HCT116 (cell line): ENCODE measurements around the gene STAT2. TPM values are rescaled to one million over a fixed set of nuclear protein-coding genes. Genes with fewer than 3 reads are reported as not detected.

Source experiments
- ATAC-seq: fragments of 200-7000 bp; cut with Tn5 transposase; 2 replicates; pipeline ENCODE4 v1.9.1; 2020; ENCODE audit warnings: mild to moderate bottlenecking, moderate library complexity
- BruUV-seq: library from RNA; stranded (reverse); fragments of 400-500 nt; replicated peaks from 2 replicates; lab custom pipeline; 2021; lab: Mats Ljungman, UMichigan
- CTCF ChIA-PET: fragments of 300-600 bp; sonication (Branson Sonifier 250); formaldehyde crosslinking; loops from one replicate; lab custom pipeline; 2021; ENCODE audit warnings: antibody characterized with exemption; lab: Charles Lee
- POLR2A ChIA-PET: fragments of 300-600, 350-600 bp; sonication (Branson Sonifier 250); formaldehyde crosslinking; loops from one replicate; lab custom pipeline; 2021; ENCODE audit warnings: antibody characterized with exemption; lab: Charles Lee
- RAD21 ChIA-PET, 2 experiments: fragments of 300-600 bp; sonication (Branson Sonifier 250); formaldehyde crosslinking; loops; one replicate each; lab custom pipeline; 2023; ENCODE audit warnings: low total read pairs in 2 of 2; ENCODE audit not compliant: uncharacterized antibody in 2 of 2, unreplicated experiment in 2 of 2, low non-redundant PET in 1 of 2; lab: Charles Lee
- DNase-seq: peaks from one replicate; pipeline ENCODE4 v3.0.0-alpha.2; 2010; ENCODE audit warnings: low read depth, low spot score
- H2AFZ ChIP-seq: fragments of 200-600 bp; shearing (Covaris generic), sonication (generic); 2 replicates; pipeline ENCODE4 v1.6.1; 2017; ENCODE audit warnings: low read depth, mixed run types, mixed read lengths, antibody characterized with exemption, low read length; ENCODE audit not compliant: poor library complexity, severe bottlenecking
- H3K27ac ChIP-seq: 2 replicates; pipeline ENCODE4 v1.5.1; 2012; ENCODE audit warnings: low read depth, low read length
- H3K27me3 ChIP-seq: fragments of 200-600 bp; sonication (generic); 2 replicates; pipeline ENCODE4 v1.6.1; 2016; ENCODE audit warnings: mixed run types, low read length, mixed read lengths; ENCODE audit not compliant: insufficient read depth
- H3K36me3 ChIP-seq, 2 experiments: fragments of 200-500 bp in 1 of 2; fragments of 200-600 bp in 1 of 2; sonication (Bioruptor generic) in 1 of 2; sonication (generic) in 1 of 2; 2 replicates each; pipeline versions ENCODE4 v1.5.1 to v1.6.1; 2014 to 2016; ENCODE audit warnings: low read length in 2 of 2, inconsistent platforms in 1 of 2, mixed read lengths in 1 of 2, mixed run types in 1 of 2; ENCODE audit not compliant: insufficient read depth in 2 of 2, control insufficient read depth in 1 of 2
- H3K4me1 ChIP-seq, 2 experiments: fragments of 200-600 bp in 1 of 2; sonication (generic) in 1 of 2; 2 replicates each; pipeline versions ENCODE4 v1.5.1 to v1.6.1; 2012 to 2017; ENCODE audit warnings: low read length in 2 of 2, inconsistent platforms in 1 of 2, mild to moderate bottlenecking in 1 of 2, mixed read lengths in 1 of 2, mixed run types in 1 of 2, moderate library complexity in 1 of 2; ENCODE audit not compliant: insufficient read depth in 2 of 2, control insufficient read depth in 1 of 2
- H3K4me2 ChIP-seq: fragments of 200-600 bp; sonication (generic); 2 replicates; pipeline ENCODE4 v1.6.1; 2017; ENCODE audit warnings: mixed run types, low read length, mixed read lengths
- H3K4me3 ChIP-seq, 2 experiments: fragments of 200-600 bp in 1 of 2; sonication (generic) in 1 of 2; replicated peaks in 1 of 2; 2 replicates each; pipeline ENCODE4 v1.5.1; 2011 to 2016; ENCODE audit warnings: low read length in 2 of 2, control low read depth in 1 of 2, low read depth in 1 of 2, mild to moderate bottlenecking in 1 of 2, mixed read lengths in 1 of 2, mixed run types in 1 of 2
- H3K79me2 ChIP-seq: fragments of 200-600 bp; sonication (generic); 2 replicates; pipeline ENCODE4 v1.6.1; 2017; ENCODE audit warnings: mild to moderate bottlenecking, mixed run types, low read length, moderate library complexity, mixed read lengths; ENCODE audit not compliant: insufficient read depth
- H3K9ac ChIP-seq: fragments of 200-600 bp; sonication (generic); 2 replicates; pipeline ENCODE4 v1.6.1; 2016; ENCODE audit warnings: low read length, mixed read lengths
- H3K9me2 ChIP-seq: fragments of 200-600 bp; sonication (generic), shearing (Covaris generic); 2 replicates; pipeline ENCODE4 v1.6.1; 2017; ENCODE audit warnings: mixed run types, mild to moderate bottlenecking, moderate library complexity; ENCODE audit not compliant: insufficient read depth
- H3K9me3 ChIP-seq, 2 experiments: fragments of 200-500 bp in 1 of 2; fragments of 200-600 bp in 1 of 2; sonication (Bioruptor generic) in 1 of 2; sonication (generic) in 1 of 2; 2 replicates each; pipeline ENCODE4 v1.6.1; 2014 to 2017; ENCODE audit warnings: low read length in 2 of 2, mixed read lengths in 2 of 2, inconsistent platforms in 1 of 2, low read depth in 1 of 2, mild to moderate bottlenecking in 1 of 2, mixed run types in 1 of 2, moderate library complexity in 1 of 2; ENCODE audit not compliant: control insufficient read depth in 1 of 2, insufficient read depth in 1 of 2
- H4K20me1 ChIP-seq: fragments of 200-600 bp; sonication (generic), shearing (Covaris generic); 2 replicates; pipeline ENCODE4 v1.6.1; 2017; ENCODE audit warnings: mixed run types, mild to moderate bottlenecking, moderate library complexity; ENCODE audit not compliant: insufficient read depth
- ATF3 ChIP-seq: IDR thresholded peaks from 2 replicates; pipeline ENCODE4 v1.6.1; 2012
- CBX3 ChIP-seq: IDR thresholded peaks from 2 replicates; pipeline ENCODE4 v1.6.1; 2012; ENCODE audit warnings: low read depth
- CEBPB ChIP-seq: IDR thresholded peaks from 2 replicates; pipeline ENCODE4 v1.6.1; 2012; ENCODE audit warnings: low read depth
- ELF1 ChIP-seq: IDR thresholded peaks from 2 replicates; pipeline ENCODE4 v1.6.1; 2012; ENCODE audit warnings: low read depth, borderline replicate concordance
- EZH2 ChIP-seq: fragments of 200-600 bp; sonication (generic); IDR thresholded peaks from 2 replicates; pipeline ENCODE4 v1.6.1; 2017; ENCODE audit warnings: antibody characterized with exemption, mixed run types
- JUND ChIP-seq: IDR thresholded peaks from 2 replicates; pipeline ENCODE4 v1.6.1; 2012
- MAX ChIP-seq: IDR thresholded peaks from 2 replicates; pipeline ENCODE4 v1.6.1; 2012
- POLR2A ChIP-seq: IDR thresholded peaks from 2 replicates; pipeline ENCODE4 v1.7.0; 2011; ENCODE audit warnings: borderline replicate concordance; ENCODE audit not compliant: insufficient read depth, insufficient read length; ENCODE audit errors: extremely low read depth
- POLR2AphosphoS5 ChIP-seq: IDR thresholded peaks from 2 replicates; pipeline ENCODE4 v1.6.1; 2011; ENCODE audit warnings: mild to moderate bottlenecking, low read depth, low read length, moderate library complexity
- RAD21 ChIP-seq: IDR thresholded peaks from 2 replicates; pipeline ENCODE4 v1.6.1; 2012; ENCODE audit warnings: low read depth, mild to moderate bottlenecking
- REST ChIP-seq: IDR thresholded peaks from 2 replicates; pipeline ENCODE4 v1.6.1; 2012; ENCODE audit warnings: low read depth
- SIN3A ChIP-seq: IDR thresholded peaks from 2 replicates; pipeline ENCODE4 v1.6.1; 2012; ENCODE audit warnings: low read depth
- SP1 ChIP-seq: IDR thresholded peaks from 2 replicates; pipeline ENCODE4 v1.6.1; 2012; ENCODE audit warnings: low read depth
- SRF ChIP-seq: IDR thresholded peaks from 2 replicates; pipeline ENCODE4 v1.6.1; 2012; ENCODE audit warnings: low read depth
- TCF7L2 ChIP-seq: IDR thresholded peaks from 2 replicates; pipeline ENCODE4 v1.7.0; 2011; ENCODE audit warnings: borderline replicate concordance, inconsistent platforms; ENCODE audit not compliant: insufficient read depth, insufficient read length; ENCODE audit errors: extremely low read depth
- YY1 ChIP-seq: IDR thresholded peaks from 2 replicates; pipeline ENCODE4 v1.6.1; 2011; ENCODE audit warnings: low read length, low read depth, moderate library complexity, mild to moderate bottlenecking; ENCODE audit not compliant: insufficient replicate concordance; ENCODE audit errors: extremely low read depth
- ZBTB33 ChIP-seq: IDR thresholded peaks from 2 replicates; pipeline ENCODE4 v1.6.1; 2011; ENCODE audit warnings: mild to moderate bottlenecking, low read length, moderate library complexity; ENCODE audit not compliant: insufficient replicate concordance; ENCODE audit errors: extremely low read depth
- ZFX ChIP-seq: fragments of 450-650 bp; IDR thresholded peaks from 2 replicates; pipeline ENCODE4 v1.6.1; 2017
- ZNF274 ChIP-seq: fragments of 200-500 bp; sonication (Bioruptor generic); IDR thresholded peaks from 2 replicates; pipeline ENCODE4 v1.6.1; 2014; ENCODE audit warnings: mild to moderate bottlenecking, low read depth, low read length, inconsistent platforms
- intact Hi-C: fragments of 100-400 bp; cut with micrococcal nuclease; formaldehyde crosslinking; loops from 2 replicates; pipeline ENCODE4 v1.10.0; 2022
- total RNA-seq: library from RNA; stranded (reverse); gene quantifications from one replicate; pipeline ENCODE4 v1.2.1, GENCODE V29; 2021; ENCODE audit not compliant: unreplicated experiment

STAT2 gene
- total RNA-seq, 1 experiment from 2014 or later, result 53.1 TPM

- Histone ChIP-seq H3K4me2 (peak overlapping the region; percentile 95), H3K9ac (peak overlapping the region; percentile 93), H3K4me1 (peaks cover 11 to 24% of the 10 kb centered on the region in 2 experiments), H3K27me3 (no peaks in the 10 kb centered on the region), H3K9me3 (no peaks in the 10 kb centered on the region), H3K79me2 (peaks cover 7% of the 10 kb centered on the region), H4K20me1 (no peaks in the 10 kb centered on the region), H3K4me3 (peak overlapping the region; percentile 68 to 87), H2AFZ (no peak overlapping the region), H3K27ac (peak overlapping the region; percentile 66), H3K9me2 (no peaks in the 10 kb centered on the region), H3K36me3 (no peaks in the 10 kb centered on the region)
- BruUV-seq, result TSS peak; percentile 99
- no peak for DNase-seq
- 0 out of 2 replicates have a peak, but pooled peaks have one; percentile 3 for ATAC-seq
- RAD21 ChIA-PET, result no interaction called here
- TF ChIP-seq ATF3 (no peak), ELF1 (no peak), ZBTB33 (no peak), POLR2AphosphoS5 (no peak), TCF7L2 (no peak), SIN3A (no peak), MAX (no peak), CEBPB (no peak), SRF (no peak), REST (no peak), SP1 (no peak), EZH2 (no peak), RAD21 (no peak), CBX3 (no peak), JUND (no peak), POLR2A (no peak), YY1 (no peak), ZNF274 (no peak), ZFX (no peak)
- CTCF ChIA-PET, result interaction anchor here (3.1 kb wide), 1 partner anchor 18 kb away, joined by 10 read pairs; the partner anchor contains the start of gene CNPY2
- POLR2A ChIA-PET, result interaction anchor here (1.4 kb wide), 1 partner anchor 25 kb away, joined by 3 read pairs; the partner anchor contains the start of gene STAT2
- intact Hi-C loops, result loop anchor here (2.0 to 5.0 kb wide), 2 partner anchors 26 to 128 kb away; partner anchors contain the start of gene STAT2
These were observed 25.5 kb downstream of the STAT2 start for GRCh38 chr12:56334490-56334793.
